GM21528 (cell line): ENCODE data around the gene ADGRL4.

Source experiments
- ATAC-seq: cut with Tn5 transposase; IDR thresholded peaks from one replicate; pipeline ENCODE4 v1.9.1; 2021; ENCODE audit warnings: mild to moderate bottlenecking, moderate library complexity; ENCODE audit not compliant: unreplicated experiment, low FRiP score

ADGRL4 gene

GRCh38 chr1:78840453-78841271, 165.9 kb downstream of the ADGRL4 start:
- no peak for ATAC-seq
